GM21515 (cell line): ENCODE results near the gene CRTC3.
"Not testable (repeated sequence)": the region's sequence is repeated elsewhere in the genome, so short reads cannot be mapped to it uniquely, and the experiment has no call there.

Experiments
- ATAC-seq: cut with Tn5 transposase; IDR thresholded peaks from one replicate; pipeline ENCODE4 v1.9.1; 2021; ENCODE audit not compliant: unreplicated experiment

Gene CRTC3

DNA sequence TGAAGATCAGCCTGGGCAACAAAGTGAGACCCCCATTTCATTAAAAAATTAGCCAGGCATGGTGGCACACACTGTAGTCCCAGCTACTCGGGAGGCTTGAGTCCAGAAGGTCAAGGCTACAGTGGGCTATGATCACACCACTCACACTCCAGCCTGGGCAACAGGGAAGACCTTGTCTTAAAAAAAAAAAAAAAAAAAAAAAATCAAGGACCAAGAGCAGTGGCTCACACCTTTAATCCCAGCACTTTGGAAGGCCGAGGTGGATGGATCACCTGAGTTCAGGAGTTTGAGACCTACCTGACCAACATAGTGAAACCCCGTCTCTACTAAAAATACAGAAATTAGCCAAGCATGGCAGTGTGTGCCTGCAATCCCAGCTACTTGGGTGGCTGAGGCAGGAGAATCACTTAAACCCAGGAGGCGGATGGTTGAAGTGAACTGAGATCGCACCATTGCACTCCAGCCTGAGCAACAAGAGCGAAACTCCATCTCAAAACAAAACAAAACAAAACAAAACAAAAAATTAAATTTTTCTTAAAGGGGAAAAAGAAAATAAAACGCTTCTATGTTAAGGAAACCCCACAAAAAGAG is 138.1 kb downstream of the CRTC3 start:
- ATAC-seq: not testable (repeated sequence)

DNA sequence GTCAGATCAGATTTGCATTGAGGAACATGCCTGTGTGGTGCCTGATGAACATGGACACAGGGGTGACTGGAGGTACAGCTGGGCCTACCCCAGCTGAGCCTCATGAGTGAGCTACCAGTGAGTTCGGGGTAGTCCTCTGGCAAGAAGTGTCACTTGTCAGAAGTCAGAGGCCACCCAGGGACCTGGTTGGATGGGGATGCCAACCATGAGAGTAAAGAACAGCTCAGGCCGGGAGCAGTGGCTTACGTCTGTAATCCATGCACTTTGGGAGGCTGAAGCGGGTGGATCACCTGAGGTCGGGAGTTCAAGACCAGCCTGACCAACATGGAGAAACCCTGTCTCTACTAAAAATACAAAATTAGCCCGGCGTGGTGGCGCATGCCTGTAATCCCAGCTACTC is 140.9 kb downstream of the CRTC3 start:
- ATAC-seq: not testable (repeated sequence)

DNA sequence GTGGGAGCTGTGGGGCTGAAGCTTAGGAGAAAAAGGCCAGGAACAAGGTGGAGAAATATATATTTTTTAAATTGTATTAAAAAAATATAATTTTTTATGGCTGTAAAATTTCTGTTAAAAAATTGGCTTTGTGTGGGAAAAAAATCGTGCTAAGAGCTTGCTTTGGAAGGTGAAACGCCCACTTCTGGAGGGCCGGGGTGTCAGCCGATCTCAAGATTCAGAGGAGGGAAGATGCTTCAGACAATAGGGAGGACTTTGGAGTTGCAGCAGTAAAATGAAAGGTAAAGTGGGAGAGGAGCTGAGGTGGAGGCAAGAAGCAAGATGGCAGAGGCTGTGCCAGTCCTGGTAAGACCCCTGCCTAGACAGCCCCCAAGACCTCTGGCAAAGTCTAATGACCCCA is 141.5 kb downstream of the CRTC3 start:
- no peak for ATAC-seq

DNA sequence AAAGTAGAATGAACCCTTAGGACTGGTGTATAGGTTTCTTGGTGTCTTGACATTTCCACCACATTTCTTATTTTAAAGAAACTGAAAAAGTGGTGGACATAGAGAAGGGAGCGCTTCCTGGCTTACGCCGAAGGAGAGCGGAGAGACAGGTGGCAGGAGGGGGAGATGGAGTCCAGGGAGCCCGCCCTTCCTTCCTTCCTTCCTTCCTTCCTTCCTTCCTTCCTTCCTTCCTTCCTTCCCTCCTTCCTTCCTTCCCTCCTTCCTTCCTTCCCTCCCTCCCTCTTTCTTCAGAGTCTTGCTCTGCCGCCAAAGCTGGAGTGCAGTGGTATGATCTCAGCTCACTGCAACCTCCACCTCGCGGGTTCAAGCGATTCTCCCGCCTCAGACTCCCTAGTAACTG is 143.6 kb downstream of the CRTC3 start:
- ATAC-seq: not testable (repeated sequence)

DNA sequence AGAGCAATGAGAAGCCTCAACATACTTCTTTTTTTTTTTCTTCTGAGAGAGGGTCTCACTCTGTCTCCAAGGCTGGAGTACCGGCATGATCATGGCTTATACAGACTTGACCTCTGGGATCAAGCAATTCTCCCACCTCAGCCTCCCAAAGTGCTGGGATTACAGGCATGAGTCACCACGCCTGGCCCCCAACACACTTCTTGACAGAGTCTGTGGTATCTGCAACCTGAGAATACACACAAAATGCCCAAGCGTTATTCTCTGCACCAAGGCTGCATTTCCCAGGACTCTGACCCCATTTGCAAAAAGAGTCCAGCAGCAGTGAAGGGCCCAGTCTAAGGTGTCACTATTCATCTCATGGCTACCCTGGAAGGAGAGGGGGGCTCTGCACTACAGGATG is 144.8 kb downstream of the CRTC3 start:
- ATAC-seq: no peak

DNA sequence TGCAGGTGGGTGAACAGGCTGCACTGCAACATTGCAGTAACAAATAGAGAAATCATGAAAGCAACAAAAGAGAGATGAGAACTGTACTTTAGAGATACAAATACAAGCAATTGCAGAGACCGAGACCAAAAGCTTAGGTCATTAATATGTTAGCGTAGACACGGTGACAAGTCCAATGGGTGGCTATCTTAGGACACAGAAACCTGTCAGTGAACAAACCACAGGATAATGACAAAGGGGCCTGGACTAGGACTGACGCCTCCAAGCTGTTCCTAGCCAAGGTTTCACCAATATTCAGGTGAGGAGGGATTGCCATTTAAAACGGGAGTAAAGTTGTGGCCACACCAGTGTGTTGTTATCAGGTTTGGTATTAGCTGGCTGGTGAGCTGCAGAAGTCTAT is 145.7 kb downstream of the CRTC3 start:
- no peak for ATAC-seq

DNA sequence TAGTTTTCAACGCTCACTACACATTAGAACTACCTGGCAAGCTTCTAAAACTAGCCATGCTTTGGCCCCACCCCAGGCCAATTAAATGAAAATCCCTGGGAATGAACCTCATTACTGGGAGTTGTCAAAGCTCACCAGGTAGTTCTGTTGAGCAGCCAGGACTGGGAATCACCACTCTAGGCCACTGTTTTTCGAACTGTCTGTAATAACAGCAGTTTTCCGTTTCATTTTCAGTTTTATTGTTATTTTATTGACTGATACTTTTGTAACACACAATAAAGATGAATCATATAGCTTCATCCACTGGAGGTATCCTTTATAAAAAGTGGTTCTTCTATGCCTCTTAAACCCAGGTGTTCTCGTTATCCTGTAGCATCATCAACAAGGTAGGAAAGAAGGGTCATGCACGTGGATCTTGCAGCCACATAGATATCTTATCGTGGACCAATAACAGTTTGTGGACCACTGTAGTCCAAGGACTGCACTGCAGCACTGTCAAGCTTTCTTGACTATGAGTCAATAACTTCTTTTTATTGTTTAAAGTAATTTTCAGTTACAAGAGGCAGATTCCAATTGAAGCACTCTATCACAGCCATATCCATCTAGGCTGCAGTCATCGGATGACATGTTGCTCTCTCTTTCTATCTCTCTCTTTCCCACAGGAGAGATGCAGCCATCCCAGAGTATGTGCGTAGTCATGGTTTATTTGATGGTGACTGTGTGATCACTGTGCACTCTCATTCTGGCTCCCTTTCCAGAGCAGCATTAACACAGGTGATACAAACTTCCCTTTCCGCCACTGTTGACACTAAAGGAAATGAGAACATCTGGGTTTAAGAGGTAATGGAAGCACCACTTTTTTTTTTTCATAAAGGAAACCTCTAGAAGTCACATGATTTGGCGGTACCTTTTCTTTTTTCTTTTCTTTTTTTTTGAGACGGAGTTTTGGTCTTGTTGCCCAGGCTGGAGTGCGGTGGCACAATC is 148.4 kb downstream of the CRTC3 start:
- ATAC-seq: no peak

DNA sequence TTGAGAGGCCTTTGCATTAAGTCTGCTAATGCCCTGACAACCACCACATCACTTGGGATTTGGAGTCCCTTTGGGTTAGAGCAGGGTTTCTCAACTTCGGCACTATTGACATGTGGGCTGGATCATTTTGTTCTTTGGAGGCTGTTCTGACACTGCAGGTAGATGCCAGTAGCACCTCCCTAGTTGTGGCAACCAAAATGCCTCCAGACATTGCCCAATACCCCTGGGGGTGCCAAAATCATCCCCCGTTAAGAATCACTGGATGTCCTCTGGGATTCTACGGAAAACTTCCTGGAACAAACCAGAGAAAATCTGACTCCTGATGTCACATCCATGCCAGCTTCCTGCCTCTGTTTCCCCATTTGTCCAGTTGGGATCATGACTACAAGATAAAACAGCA is 150.2 kb downstream of the CRTC3 start:
- no peak for ATAC-seq

DNA sequence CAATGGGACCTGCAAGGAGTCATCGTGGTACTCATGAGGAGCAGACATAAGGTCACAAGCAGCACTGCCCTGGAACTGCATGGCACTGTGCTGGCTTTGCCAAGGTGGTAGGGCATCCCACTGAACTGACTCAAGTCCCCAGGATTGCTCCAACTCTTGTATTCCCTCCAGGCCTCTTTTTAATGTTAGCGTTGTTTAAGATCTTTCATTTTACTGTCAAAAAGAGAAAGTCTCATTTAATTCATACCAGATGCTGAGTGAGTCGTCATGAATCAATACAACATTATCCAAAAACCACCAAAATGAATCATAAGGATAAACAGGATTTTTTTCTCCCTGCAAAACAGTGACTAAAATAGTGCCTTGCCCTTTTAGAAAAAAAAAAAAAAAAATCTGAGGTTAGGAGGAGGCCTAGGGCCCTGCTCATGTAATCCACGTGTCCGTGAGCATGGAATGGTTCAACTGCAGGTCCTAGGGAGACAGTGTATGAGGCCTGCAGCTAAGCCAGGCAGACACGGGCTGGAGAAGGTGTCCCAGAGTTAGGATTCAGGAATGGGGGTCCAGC is 150.7 kb downstream of the CRTC3 start:
- no peak for ATAC-seq

DNA sequence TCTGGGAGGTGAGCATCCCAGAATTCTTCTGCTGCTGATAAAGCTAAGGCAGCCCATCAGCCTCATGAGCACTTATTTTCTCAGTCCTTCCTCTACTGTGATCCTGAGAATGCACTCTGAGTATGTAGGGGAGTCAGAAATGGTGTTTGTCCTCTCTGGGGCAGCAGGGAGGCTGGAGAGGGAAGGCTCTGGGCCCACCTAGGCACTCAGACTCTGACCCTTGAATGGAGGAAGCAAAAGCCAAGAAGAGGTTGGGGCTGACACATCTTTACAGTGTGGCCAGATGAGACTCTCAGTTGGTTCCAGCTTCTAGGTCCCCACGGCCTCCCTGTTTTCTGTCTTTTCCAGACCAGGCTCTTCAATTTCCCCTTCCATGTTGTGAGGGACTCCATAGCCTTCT is 151.3 kb downstream of the CRTC3 start:
- ATAC-seq: no peak

DNA sequence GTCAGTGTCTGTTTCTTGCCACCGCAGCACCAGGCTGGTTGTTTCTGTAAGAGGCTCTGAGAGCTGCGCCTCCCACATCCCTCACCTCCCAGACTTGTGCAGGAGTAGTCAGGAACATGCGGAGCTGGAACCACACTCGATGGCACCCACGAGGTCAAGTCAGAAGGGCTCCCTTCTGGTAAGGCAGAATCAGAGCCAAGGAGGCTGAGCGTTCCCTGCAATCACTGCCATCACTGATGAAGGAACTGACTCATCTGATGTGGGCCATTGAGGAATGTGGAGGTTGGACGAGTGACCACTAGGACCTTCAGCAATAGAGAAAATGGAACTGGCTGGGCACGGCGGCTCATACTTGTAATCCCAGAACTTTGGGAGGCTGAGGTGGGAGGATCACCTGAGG is 151.8 kb downstream of the CRTC3 start:
- no peak for ATAC-seq

DNA sequence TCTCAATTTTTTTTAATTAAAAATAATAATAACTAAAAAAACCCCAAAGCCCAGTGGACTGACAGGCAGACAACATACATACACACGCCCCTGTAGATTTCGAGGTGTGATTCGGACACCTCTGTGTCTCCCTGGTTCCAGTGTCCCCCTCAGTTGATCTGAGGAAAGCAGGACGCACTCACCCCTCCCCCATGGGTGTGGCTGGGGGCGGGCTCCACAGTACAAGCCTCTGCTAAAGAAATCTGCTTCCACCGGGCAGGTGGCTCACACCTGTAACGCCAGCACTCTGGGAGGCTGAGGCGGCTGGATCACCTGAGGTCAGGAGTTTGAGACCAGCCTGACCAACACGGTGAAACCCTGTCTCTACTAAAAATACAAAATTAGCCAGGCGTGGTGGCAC is 153.6 kb downstream of the CRTC3 start:
- ATAC-seq: no peak

DNA sequence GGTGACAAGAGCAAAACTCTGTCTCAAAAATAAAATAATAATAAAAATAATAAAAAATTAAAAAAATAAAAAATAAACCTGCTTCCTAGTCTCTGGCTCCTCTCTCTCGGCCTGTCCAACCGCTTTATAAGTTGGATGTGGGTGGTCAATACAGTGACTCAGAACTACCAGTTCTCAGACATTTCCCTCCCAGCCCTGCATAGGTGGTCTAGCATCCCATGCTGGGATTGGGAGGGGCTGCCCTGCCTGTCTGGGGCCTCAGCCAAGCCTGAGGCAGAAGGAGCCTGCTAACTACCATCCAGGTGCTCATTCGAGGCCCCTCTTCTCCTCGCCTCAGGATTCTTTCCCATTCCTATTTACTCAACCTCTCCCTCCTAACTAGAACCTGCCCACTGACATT is 154.2 kb downstream of the CRTC3 start:
- ATAC-seq: no peak

DNA sequence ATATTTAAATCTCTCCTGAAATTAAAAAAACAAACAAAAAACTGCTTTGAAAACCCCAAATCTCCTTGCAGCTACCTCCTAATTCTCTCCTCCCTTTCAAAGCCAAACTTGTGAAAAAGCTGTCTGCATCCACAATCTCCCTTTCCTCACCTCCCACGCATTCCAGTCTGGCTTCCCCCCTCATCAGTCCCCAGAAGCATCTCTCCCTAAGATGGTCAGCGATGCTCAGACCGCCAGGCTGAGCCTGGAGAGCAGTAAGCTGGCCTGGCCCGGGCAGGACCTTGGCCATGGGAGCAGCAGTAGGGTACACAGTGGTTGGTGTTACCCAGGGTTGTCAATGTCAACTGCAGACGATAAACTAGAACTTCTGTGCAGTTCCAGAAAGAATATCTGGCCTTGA is 154.6 kb downstream of the CRTC3 start:
- no peak for ATAC-seq

DNA sequence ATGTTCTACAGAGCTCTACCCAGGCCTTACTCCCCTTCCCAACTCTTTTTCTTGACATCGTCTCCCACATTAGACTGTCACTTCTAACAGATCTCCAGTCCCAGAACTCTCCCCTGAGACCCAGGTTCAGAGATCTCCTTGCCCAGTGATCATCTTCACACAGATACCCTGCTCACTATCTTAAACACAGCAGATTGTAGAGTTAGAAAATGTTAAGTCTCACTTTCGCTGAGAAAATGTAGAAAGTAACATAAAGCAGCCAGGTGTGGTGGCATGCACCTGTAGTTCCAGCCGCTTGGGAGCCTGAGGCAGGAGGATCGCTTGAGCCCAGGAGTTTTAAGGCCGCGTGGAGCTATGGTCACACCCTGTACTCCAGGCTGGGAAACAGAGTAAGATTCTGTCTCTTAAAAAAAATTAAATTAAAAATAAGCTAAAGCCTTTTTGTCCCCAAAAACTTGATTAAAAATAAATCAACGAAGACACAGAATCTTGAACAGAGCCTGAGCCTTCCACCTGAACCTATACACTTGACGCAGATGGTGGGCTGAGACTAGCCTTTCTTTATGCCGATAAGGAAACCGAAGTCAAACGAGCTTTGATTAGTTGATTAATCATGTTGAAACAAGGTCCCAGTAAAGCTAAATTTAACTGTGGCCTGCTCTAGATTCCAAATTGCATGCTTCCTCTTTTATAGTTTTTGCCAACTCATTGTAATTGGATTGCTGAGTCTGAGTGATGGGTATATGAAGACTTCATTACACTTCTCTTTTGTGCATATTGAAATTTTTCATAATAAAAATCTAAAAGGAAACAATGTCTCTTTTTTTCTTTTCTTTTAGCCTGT is 156.1 kb downstream of the CRTC3 start:
- peak; percentile 20 for ATAC-seq

DNA sequence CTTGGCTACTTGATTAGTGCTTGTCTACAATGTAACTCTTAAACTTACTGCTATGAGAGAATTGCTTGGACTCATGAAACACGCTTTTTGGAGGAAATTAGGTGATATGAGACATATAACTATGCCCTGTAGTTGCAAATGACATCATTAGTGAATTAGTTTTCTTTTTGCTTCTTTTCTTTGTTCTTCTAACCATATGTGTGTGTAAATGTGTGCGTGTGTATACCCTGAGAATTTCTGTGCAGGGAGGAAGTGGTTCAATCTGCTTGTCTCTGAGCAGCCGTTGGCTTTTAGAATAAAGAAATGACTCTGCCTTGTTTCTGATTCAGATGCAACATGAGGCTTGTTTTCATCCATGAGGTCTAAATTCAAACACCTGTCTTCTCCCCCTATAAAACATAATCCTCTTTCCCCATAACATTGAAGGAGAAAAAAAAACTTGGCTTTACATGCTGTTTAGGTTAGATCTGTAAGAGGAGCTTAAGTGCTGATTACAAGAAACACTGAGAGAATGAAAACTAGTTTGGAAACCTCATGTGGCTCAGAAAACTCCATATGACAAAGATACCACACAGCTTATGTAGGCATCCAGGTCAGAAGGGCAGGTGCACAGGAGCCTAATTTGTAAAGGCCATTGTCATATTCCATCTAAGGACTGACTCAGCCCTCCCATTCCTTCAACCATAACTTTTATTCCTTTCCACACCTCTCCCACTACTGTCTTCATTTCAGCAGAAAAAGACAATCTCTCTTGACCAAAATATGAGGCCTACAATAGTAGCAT is 156.9 kb downstream of the CRTC3 start:
- ATAC-seq: peak; percentile 76

DNA sequence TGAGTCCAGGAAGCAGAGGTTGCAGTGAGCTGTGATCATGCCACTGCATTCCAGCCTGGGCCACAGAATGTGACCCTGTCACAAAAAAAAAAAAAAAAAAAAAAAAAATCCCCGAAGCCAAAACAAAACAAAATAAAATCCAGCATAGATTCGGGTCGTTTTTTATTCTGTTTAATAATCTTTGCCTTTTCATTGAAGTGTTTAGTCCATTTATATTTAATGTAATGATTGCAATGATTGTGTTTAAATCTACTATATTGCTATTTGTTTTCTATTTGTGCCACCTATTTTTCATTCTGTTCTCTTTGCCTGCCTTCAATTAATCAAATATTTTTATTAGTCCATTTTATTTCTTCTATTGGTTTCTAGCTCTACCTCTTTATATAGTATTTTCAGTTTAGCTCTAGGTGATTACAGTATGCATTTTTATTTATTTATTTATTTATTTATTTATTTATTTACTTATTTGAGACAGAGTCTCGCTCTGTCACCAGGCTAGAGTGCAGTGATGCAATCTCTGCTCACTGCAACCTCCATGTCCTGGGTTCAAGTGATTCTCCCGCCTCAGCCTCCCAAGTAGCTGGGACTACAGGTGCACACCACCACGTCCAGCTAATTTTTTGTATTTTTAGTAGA is 159.7 kb downstream of the CRTC3 start:
- ATAC-seq: not testable (repeated sequence)

DNA sequence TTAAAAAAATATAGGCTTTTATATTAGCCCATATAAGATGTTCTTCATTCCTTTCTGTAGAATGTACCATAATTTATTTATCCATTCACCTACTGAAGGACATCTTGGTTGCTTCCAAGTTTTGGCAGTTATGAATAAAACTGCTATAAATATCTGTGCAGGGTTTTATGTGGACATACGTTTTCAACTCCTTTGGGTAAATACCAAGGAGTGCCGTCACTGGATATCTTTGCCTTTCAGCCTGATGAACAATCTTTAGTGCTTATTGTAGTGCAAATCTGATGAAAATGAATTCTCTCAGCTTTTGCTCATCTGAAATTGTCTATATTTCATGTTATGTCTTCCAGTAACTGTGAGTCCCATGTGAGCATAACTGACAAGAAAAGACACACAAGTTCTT is 160.9 kb downstream of the CRTC3 start:
- ATAC-seq: no peak

DNA sequence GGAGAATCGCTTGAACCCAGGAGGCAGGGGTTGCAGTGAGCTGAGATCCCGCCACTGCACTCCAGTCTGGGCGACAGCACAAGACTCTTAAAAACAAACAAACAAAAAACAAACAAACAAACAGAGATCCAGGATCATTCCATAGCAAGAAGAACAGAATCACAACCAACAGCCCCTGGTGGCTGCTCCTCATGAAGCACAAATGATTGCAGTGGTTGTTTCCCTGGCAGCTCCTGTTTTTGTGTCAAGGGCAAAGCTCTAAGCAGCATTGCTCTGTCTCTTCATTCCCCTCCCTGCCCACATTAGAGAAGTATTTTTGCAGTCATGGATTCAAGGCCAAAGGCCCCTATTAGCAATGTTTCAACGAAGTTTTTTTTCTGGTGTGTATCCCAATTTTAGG is 161.6 kb downstream of the CRTC3 start:
- no peak for ATAC-seq
